Stimulated activated naive CD4-positive, alpha-beta T cell treated with Interleukin-2 at 50 U/mL for 16 hours (primary cell): Measurements from ENCODE around the gene SPATA18.
"Not testable (repeated sequence)": the region's sequence is repeated elsewhere in the genome, so short reads cannot be mapped to it uniquely, and the experiment has no call there.

ENCODE experiments used
- DNase-seq: peaks from one replicate; lab custom pipeline; 2025; lab: John Stamatoyannopoulos, UW

The SPATA18 gene

GRCh38 chr4:52052475-52052780 lies 1.3 kb downstream of the SPATA18 start:
- DNase-seq, result no peak

GRCh38 chr4:52054254-52054653 lies 3.1 kb downstream of the SPATA18 start:
- no peak for DNase-seq

GRCh38 chr4:52057196-52057595 lies 6.1 kb downstream of the SPATA18 start:
- DNase-seq, result no peak

GRCh38 chr4:52058275-52058674 lies 7.2 kb downstream of the SPATA18 start:
- DNase-seq, result no peak

DNA sequence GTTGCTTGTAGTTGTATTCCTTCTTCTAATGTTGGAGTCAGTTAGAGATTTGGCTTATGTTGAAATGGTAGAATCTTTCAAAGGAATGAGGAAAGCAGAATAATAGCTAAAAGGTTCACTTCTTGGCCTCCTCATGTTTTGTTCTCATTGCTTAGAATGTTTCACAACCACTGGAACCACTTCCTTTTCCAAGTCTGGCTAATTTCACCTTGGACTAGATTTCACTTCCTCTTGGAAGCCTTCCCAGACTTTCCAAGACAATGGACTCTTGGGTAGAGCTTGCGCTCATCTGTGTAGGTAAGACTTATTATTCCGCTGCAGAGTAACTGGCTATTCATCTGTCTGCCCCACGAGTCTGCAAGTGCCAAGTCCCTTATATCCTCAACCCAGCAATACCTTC lies 8.3 kb downstream of the SPATA18 start:
- DNase-seq, result no peak

DNA sequence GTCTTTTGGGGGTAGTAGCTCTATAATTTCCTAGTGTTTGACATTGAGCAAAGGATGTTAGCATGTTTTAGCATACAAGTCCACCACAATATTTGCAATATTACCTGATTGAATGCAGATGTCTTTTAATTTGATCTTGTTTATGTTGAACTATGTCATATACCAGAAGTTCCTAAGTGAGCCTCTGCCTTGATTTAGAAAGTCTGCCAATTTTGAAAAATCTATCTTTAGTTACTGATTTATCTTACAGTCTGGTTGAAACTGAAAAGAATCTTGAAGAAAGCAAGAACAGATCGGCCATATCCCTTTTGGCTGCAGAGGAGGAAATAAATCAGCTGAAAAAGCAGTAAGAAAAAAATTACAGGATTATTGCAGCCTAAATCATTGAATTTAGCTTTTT lies 18.5 kb downstream of the SPATA18 start:
- no peak for DNase-seq

- no peak for DNase-seq
Measured at GRCh38 chr4:52071791-52072546, 20.9 kb downstream of the SPATA18 start.

DNA sequence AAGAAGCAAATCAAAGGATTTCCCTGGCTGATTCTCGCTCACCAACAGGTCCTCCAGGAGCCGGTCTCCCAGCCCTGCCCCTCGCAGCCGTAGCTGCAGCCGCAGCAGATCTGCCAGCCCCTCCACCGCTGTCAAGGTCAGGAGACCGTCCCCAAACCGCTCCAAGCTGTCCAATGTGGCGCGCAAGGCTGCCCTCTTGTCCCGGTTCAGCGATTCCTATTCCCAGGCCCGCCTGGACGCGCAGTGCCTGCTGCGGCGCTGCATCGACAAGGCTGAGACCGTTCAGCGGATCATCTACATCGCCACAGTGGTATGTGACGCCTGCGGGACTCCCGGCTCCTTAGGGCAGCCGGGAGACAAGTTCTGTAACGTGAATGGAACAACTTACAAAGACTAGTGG lies 25.6 kb downstream of the SPATA18 start:
- DNase-seq, result no peak

GRCh38 chr4:52079659-52080058 lies 28.6 kb downstream of the SPATA18 start:
- no peak for DNase-seq

DNA sequence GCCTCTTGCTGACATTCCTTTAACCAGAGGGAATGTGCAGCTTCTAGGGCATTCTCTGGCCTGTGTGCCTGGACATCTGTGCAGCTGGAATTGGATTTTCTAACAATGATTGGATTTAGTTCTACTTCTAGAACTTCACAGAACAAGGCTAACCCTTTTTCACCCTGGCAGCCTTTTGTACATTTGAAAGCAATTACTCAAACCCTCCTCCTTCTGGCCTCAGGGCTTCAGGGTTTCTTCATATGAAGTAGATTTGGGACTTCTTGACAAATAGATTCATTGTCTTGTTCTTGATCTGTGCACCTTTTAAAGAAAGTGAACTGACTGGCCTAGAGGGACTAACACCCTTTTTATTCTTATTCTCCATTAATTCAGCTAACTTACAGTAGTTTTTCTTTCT lies 30.1 kb downstream of the SPATA18 start:
- DNase-seq, result no peak

- DNase-seq, result not testable (repeated sequence)
Measured at GRCh38 chr4:52086425-52086824, 35.3 kb downstream of the SPATA18 start.

- no peak for DNase-seq
Measured at GRCh38 chr4:52091801-52092200, 40.7 kb downstream of the SPATA18 start.

DNA sequence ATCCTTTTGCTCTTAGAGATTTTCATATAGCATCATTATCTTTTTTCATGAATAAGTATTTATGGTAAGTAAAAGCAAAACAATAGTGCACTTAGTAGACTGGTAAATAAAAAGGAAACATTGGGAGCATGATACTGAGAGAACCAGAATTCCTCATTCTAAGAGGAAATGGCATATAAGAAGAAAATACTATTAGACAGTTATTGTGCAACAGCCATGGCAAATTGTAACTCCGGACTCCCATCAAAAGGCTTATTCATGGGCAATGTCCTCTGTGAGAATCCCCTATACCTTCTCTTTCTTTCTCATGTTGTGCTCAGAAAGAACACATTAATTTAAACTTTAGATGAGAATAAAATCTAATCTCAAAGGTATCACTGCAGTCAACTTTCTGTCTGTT lies 42.4 kb downstream of the SPATA18 start:
- no peak for DNase-seq

DNA sequence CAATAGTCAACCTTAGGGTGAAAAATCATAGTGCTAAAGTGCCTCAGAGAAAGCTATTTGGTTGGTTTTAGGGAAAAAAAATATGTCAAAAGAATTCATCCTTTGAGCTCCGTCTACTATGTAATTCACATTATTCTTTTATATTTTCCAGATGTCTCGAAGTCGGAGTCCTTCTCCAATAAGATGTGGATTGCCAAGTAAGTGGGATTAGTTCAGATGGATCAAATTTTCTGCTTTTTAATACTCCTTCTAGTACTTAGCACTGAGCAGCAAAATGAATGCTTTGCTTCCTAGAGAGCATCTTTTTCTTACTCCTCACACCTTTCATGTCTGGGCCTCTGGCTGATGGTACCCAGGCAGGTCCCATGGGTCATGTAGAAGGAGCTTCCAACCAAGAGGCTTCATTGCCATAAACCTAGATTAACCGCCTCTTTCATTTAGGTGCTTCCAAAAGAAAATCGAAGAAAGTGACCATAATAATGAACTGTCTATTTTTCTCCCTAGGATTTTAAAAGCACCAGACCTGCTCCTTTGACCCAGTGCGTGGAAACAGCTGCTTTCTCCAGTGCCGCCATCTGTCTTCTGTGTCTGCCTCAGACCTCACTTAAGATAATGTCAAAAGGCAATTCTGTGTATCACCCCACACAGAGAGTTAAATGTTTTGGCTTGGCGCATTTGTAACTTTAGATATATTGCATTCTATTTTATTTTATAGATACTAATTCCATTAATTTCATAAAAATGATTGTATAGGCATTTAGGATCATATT lies 43.5 kb downstream of the SPATA18 start:
- DNase-seq, result no peak

DNA sequence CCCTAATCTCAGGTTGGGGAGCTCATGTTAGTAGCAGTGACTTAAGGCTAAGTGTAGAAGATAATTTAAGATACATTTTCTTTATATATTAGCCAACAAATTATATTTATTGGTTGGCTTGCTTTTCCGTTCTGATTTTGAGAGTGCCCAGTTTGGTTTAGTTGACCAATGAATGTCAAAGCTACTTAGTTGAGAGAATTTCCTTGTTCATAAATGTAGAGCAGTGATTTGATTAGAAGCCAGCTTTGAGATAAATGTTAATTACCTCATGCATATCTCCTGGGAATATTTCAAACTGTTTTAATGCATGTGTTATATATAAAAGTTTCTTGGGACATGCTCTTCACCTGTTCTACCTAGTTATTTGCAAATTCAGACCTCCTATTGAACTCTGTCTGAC lies 44.3 kb downstream of the SPATA18 start:
- DNase-seq, result no peak

DNA sequence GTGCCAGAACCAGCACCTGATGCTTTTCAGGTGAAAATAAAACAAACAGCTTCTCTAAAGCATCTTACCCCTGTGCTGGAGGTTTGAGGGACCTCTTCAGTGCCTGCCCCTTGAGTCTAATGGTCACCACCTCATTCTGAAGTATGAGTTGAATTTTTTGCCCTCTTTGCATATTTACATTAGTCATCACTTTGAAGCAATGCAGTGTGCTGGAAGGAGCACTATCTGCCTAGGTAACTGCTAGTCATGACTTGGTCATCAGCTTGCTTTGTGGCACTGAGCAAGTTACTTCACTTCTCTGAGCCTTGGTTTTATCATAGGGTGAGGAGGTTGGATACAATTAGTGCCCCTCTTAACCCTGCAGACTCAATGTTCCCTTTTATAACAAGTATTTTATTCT lies 44.9 kb downstream of the SPATA18 start:
- DNase-seq, result no peak

- no peak for DNase-seq
Measured at GRCh38 chr4:52098618-52099017, 47.5 kb downstream of the SPATA18 start.

- DNase-seq, result no peak
Measured at GRCh38 chr4:52099860-52100461, 48.9 kb downstream of the SPATA18 start.

DNA sequence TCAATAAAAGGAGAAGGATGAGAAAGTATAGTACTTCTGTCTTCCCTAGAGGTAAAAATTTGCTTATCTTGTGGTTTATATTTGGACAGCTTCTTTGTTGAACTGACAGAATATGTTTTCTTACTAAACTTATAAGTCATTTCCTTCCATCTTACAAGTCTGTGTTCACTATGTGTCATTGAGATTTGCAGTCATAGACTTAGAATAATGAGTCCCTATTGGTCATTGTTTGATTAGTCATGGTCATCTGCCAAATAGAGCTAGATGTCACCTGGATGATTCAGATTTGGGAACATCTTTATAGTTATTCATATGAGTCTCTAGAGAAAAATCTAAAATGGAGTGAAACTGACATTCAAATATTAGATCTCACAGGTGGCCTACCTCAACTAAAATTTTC lies 51.5 kb downstream of the SPATA18 start:
- DNase-seq, result no peak

GRCh38 chr4:52103319-52103718 lies 52.2 kb downstream of the SPATA18 start:
- no peak for DNase-seq

DNA sequence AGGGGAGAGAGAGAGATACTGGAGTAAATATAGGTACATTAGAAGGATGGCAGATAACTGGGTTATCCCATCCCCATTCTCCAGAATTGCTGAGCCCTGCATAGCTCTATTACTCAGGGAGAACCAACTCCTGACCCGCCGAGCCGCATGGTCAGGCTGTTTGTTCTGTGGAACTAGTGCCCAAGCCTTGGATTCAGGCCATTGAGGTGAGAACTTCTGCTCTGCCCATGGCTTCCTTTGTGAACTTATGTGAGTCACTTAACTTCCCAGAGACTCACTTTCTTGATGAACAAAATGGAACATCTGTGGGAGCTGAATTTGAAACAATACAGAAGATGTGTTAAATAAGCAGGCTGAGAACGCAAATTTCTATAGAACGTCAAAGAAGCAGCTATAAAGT lies 54.2 kb downstream of the SPATA18 start:
- no peak for DNase-seq

- DNase-seq, result no peak
Measured at GRCh38 chr4:52106191-52106590, 55.1 kb downstream of the SPATA18 start.

- DNase-seq, result no peak
Measured at GRCh38 chr4:52106660-52107059, 55.6 kb downstream of the SPATA18 start.
